ENCODE results near the gene NR4A3.

GRCh38 chr9:99894826-99895225 lies 73.1 kb downstream of the NR4A3 start:
- TF ChIP-seq TCF12 (IDR thresholded peaks at IDR 0.05; ENCODE audit: low read depth), result no peak
- TF ChIP-seq TEAD4 (IDR thresholded peaks at IDR 0.05), result no peak
- no peak for TF ChIP-seq CEBPB (IDR thresholded peaks at IDR 0.05)

All from Ishikawa (cell line).